Measurements from ENCODE around the gene SCRN1.

Gene SCRN1

GRCh38 chr7:30028749-30029635 is 39.4 kb upstream of the SCRN1 start:
- DNase-seq: peak; percentile 49
- Histone ChIP-seq H3K79me2 (ENCODE audit: low read length) (peaks cover 70% of the 10 kb centered on the region), H3K4me2 (ENCODE audit: low read depth, low read length) (peak overlapping the region; percentile 95), H3K9me3 (replicated peaks; ENCODE audit: insufficient read depth, low read length) (no peaks in the 10 kb centered on the region), H3K27ac (ENCODE audit: low read length) (peak overlapping the region; percentile 73), H2AFZ (ENCODE audit: low read length) (peak overlapping the region; percentile 81), H3F3A (ENCODE audit: insufficient read depth, low read length) (peaks cover 47% of the 10 kb centered on the region), H4K20me1 (ENCODE audit: insufficient read depth, low read length) (no peaks in the 10 kb centered on the region), H3K9me2 (replicated peaks; ENCODE audit: insufficient read depth, low read length) (no peaks in the 10 kb centered on the region), H3K9ac (ENCODE audit: low read length) (peak overlapping the region; percentile 72), H3K36me3 (replicated peaks; ENCODE audit: insufficient read depth, low read length) (no peaks in the 10 kb centered on the region), H3K27me3 (replicated peaks; ENCODE audit: insufficient read depth, low read length) (no peaks in the 10 kb centered on the region), H3K4me3 (ENCODE audit: low read length) (peak overlapping the region; percentile 76), H3K4me1 (ENCODE audit: low read length) (peaks cover 46% of the 10 kb centered on the region)
- TF ChIP-seq CTCF (IDR thresholded peaks at IDR 0.05; ENCODE audit: low read length): no peak
- TF ChIP-seq EZH2 (optimal IDR thresholded peaks at IDR 0.05; ENCODE audit: low read depth, low read length): no peak
- TF ChIP-seq EZH2phosphoT487 (IDR thresholded peaks at IDR 0.05; ENCODE audit: low read length): no peak

- Histone ChIP-seq H3K4me2 (ENCODE audit: low read depth, low read length) (peak within 1 kb of the TSS; percentile 95), H3K4me3 (ENCODE audit: low read length) (peak within 1 kb of the TSS; percentile 76), H2AFZ (ENCODE audit: low read length) (peak within 1 kb of the TSS; percentile 81), H3K9me3 (replicated peaks; ENCODE audit: insufficient read depth, low read length) (no peaks in the 10 kb centered on the region), H3K9me2 (replicated peaks; ENCODE audit: insufficient read depth, low read length) (no peaks in the 10 kb centered on the region), H3K27ac (ENCODE audit: low read length) (peak within 1 kb of the TSS; percentile 73), H3K9ac (ENCODE audit: low read length) (peak within 1 kb of the TSS; percentile 72), H3K27me3 (replicated peaks; ENCODE audit: insufficient read depth, low read length) (no peaks in the 10 kb centered on the region), H3K4me1 (ENCODE audit: low read length) (peaks cover 42% of the 10 kb centered on the region), H3F3A (ENCODE audit: insufficient read depth, low read length) (peaks cover 42% of the 10 kb centered on the region), H4K20me1 (ENCODE audit: insufficient read depth, low read length) (no peaks in the 10 kb centered on the region), H3K79me2 (ENCODE audit: low read length) (peaks cover 70% of the 10 kb centered on the region), H3K36me3 (replicated peaks; ENCODE audit: insufficient read depth, low read length) (no peaks in the 10 kb centered on the region)
- TF ChIP-seq EZH2 (optimal IDR thresholded peaks at IDR 0.05; ENCODE audit: low read depth, low read length) (no peak), CTCF (IDR thresholded peaks at IDR 0.05; ENCODE audit: low read length) (no peak), EZH2phosphoT487 (IDR thresholded peaks at IDR 0.05; ENCODE audit: low read length) (no peak)
- DNase-seq: peak; percentile 90
Measured at GRCh38 chr7:30028216-30028748, 38.7 kb upstream of the SCRN1 start, which contains the start of gene PLEKHA8. TSS of gene PLEKHA8 (plus strand) at chr7:30028412. CDS start at chr7:30028763, 351 bp downstream.

- Histone ChIP-seq H3K4me1 (ENCODE audit: low read length) (peaks cover 38% of the 10 kb centered on the region), H3K4me3 (ENCODE audit: low read length) (peak overlapping the region; percentile 76), H3K36me3 (replicated peaks; ENCODE audit: insufficient read depth, low read length) (no peaks in the 10 kb centered on the region), H4K20me1 (ENCODE audit: insufficient read depth, low read length) (no peaks in the 10 kb centered on the region), H3K27ac (ENCODE audit: low read length) (peak overlapping the region; percentile 73; the same call in 1 of the 2 replicates), H3K9me3 (replicated peaks; ENCODE audit: insufficient read depth, low read length) (no peaks in the 10 kb centered on the region), H3K79me2 (ENCODE audit: low read length) (peaks cover 74% of the 10 kb centered on the region), H3K27me3 (replicated peaks; ENCODE audit: insufficient read depth, low read length) (no peaks in the 10 kb centered on the region), H3K9me2 (replicated peaks; ENCODE audit: insufficient read depth, low read length) (no peaks in the 10 kb centered on the region), H3K4me2 (ENCODE audit: low read depth, low read length) (peak overlapping the region; percentile 95), H2AFZ (ENCODE audit: low read length) (peak overlapping the region; percentile 81), H3F3A (ENCODE audit: insufficient read depth, low read length) (peaks cover 37% of the 10 kb centered on the region), H3K9ac (ENCODE audit: low read length) (peak overlapping the region; percentile 72)
- TF ChIP-seq EZH2phosphoT487 (IDR thresholded peaks at IDR 0.05; ENCODE audit: low read length) (no peak), EZH2 (optimal IDR thresholded peaks at IDR 0.05; ENCODE audit: low read depth, low read length) (no peak), CTCF (IDR thresholded peaks at IDR 0.05; ENCODE audit: low read length) (no peak)
- DNase-seq: no peak
Measured at GRCh38 chr7:30027740-30028215, 38.2 kb upstream of the SCRN1 start.
